ENCODE measurements around the gene RYR2. TPM values are rescaled to one million over a fixed set of nuclear protein-coding genes. Genes with fewer than 3 reads are reported as not detected.

Gene RYR2
- total RNA-seq, 1 donor from 2014 or later, result 0.19 TPM

- Mint-ChIP-seq H3K27ac (no peak overlapping the region), H3K9me3 (ENCODE audit: low read depth) (no peaks in the 10 kb centered on the region), H3K4me3 (ENCODE audit: low read depth) (no peak overlapping the region), H3K27me3 (no peaks in the 10 kb centered on the region), H3K4me1 (ENCODE audit: low read depth) (no peaks in the 10 kb centered on the region), H3K36me3 (ENCODE audit: insufficient read depth) (no peaks in the 10 kb centered on the region)
- DNase-seq (ENCODE audit: low spot score, unreplicated experiment), result no peak
- no peak for TF ChIP-seq CTCF (IDR thresholded peaks at IDR 0.05; ENCODE audit: unreplicated experiment)
Measured at GRCh38 chr1:237249120-237249519, 207.1 kb downstream of the RYR2 start.

GRCh38 chr1:237250055-237250454 lies 208.1 kb downstream of the RYR2 start:
- Mint-ChIP-seq H3K27ac (no peak overlapping the region), H3K4me1 (ENCODE audit: low read depth) (no peaks in the 10 kb centered on the region), H3K36me3 (ENCODE audit: insufficient read depth) (no peaks in the 10 kb centered on the region), H3K9me3 (ENCODE audit: low read depth) (no peaks in the 10 kb centered on the region), H3K4me3 (ENCODE audit: low read depth) (no peak overlapping the region), H3K27me3 (no peaks in the 10 kb centered on the region)
- DNase-seq (ENCODE audit: low spot score, unreplicated experiment), result no peak
- no peak for TF ChIP-seq CTCF (IDR thresholded peaks at IDR 0.05; ENCODE audit: unreplicated experiment)

- no peak for TF ChIP-seq CTCF (IDR thresholded peaks at IDR 0.05; ENCODE audit: unreplicated experiment)
- H3K4me1 Mint-ChIP-seq (ENCODE audit: low read depth), result no peaks in the 10 kb centered on the region
Measured at GRCh38 chr1:237255071-237255470, 213.1 kb downstream of the RYR2 start.

GRCh38 chr1:237258871-237259270 lies 216.9 kb downstream of the RYR2 start:
- Mint-ChIP-seq H3K27ac (no peak overlapping the region), H3K36me3 (ENCODE audit: insufficient read depth) (no peaks in the 10 kb centered on the region), H3K4me1 (ENCODE audit: low read depth) (no peaks in the 10 kb centered on the region), H3K4me3 (ENCODE audit: low read depth) (no peak overlapping the region), H3K27me3 (no peaks in the 10 kb centered on the region), H3K9me3 (ENCODE audit: low read depth) (no peaks in the 10 kb centered on the region)
- no peak for TF ChIP-seq CTCF (IDR thresholded peaks at IDR 0.05; ENCODE audit: unreplicated experiment)
- no peak for DNase-seq (ENCODE audit: low spot score, unreplicated experiment)

More at GRCh38 chr1:237255071-237255470, 213.1 kb downstream of the RYR2 start:
- Mint-ChIP-seq H3K36me3 (ENCODE audit: insufficient read depth) (no peaks in the 10 kb centered on the region), H3K27me3 (no peaks in the 10 kb centered on the region), H3K4me3 (ENCODE audit: low read depth) (no peak overlapping the region), H3K27ac (no peak overlapping the region), H3K9me3 (ENCODE audit: low read depth) (no peaks in the 10 kb centered on the region)
- DNase-seq (ENCODE audit: low spot score, unreplicated experiment), result no peak

GRCh38 chr1:237261198-237261597 lies 219.2 kb downstream of the RYR2 start:
- Mint-ChIP-seq H3K27ac (no peak overlapping the region), H3K4me3 (ENCODE audit: low read depth) (no peak overlapping the region), H3K36me3 (ENCODE audit: insufficient read depth) (no peaks in the 10 kb centered on the region), H3K27me3 (no peaks in the 10 kb centered on the region), H3K9me3 (ENCODE audit: low read depth) (no peaks in the 10 kb centered on the region), H3K4me1 (ENCODE audit: low read depth) (no peaks in the 10 kb centered on the region)
- DNase-seq (ENCODE audit: low spot score, unreplicated experiment), result no peak
- no peak for TF ChIP-seq CTCF (IDR thresholded peaks at IDR 0.05; ENCODE audit: unreplicated experiment)

All from progenitor cell of endocrine pancreas (in vitro differentiated cells).